Fibroblast of pulmonary artery (primary cell): ENCODE data around the gene NANOS3.
"Not testable (repeated sequence)": the region's sequence is repeated elsewhere in the genome, so short reads cannot be mapped to it uniquely, and the experiment has no call there.

ENCODE experiments used
- DNase-seq: peaks from one replicate; pipeline ENCODE4 v3.0.0-alpha.2; 2010; ENCODE audit warnings: low read depth
- H3K4me3 ChIP-seq: replicated peaks from 2 replicates; pipeline ENCODE4 v1.5.1; 2011; ENCODE audit warnings: low read depth, mild to moderate bottlenecking, control low read depth, low read length, moderate library complexity
- CTCF ChIP-seq: IDR thresholded peaks from 2 replicates; pipeline ENCODE4 v1.5.1; 2011; ENCODE audit warnings: mild to moderate bottlenecking, control low read depth, low read length, inconsistent platforms; ENCODE audit errors: missing control alignments

The NANOS3 gene

GRCh38 chr19:13847407-13848339 is 29.3 kb upstream of the NANOS3 start:
- DNase-seq = peak; percentile 94
- no peak for TF ChIP-seq CTCF
- peak overlapping the region; percentile 48 for H3K4me3 ChIP-seq

- DNase-seq = no peak
- no peak for TF ChIP-seq CTCF
Observed at GRCh38 chr19:13848340-13848677, 28.6 kb upstream of the NANOS3 start.

GRCh38 chr19:13848798-13849676 is 27.9 kb upstream of the NANOS3 start:
- no peak overlapping the region for H3K4me3 ChIP-seq
- no peak for TF ChIP-seq CTCF
- no peak for DNase-seq

More at GRCh38 chr19:13848340-13848677, 28.6 kb upstream of the NANOS3 start:
- no peak overlapping the region for H3K4me3 ChIP-seq

- TF ChIP-seq CTCF = no peak
- peak; percentile 84 for DNase-seq
- peak overlapping the region; percentile 34 for H3K4me3 ChIP-seq
Observed at GRCh38 chr19:13849991-13850909, 26.7 kb upstream of the NANOS3 start.

- peak overlapping the region; percentile 34 for H3K4me3 ChIP-seq
- no peak for TF ChIP-seq CTCF
- DNase-seq = peak; percentile 91
Observed at GRCh38 chr19:13850910-13851733, 25.8 kb upstream of the NANOS3 start.

- not testable (repeated sequence) for DNase-seq, H3K4me3 ChIP-seq
Observed at GRCh38 chr19:13851734-13852114, 25.2 kb upstream of the NANOS3 start.

GRCh38 chr19:13852171-13852707 is 24.7 kb upstream of the NANOS3 start:
- DNase-seq, H3K4me3 ChIP-seq: not testable (repeated sequence)
